Measurements from ENCODE around the gene SYVN1. TPM values are rescaled to one million over a fixed set of nuclear protein-coding genes. Genes with fewer than 3 reads are reported as not detected.

Gene SYVN1
- total RNA-seq, 1 donor from 2014 or later: 68.1 TPM

DNA sequence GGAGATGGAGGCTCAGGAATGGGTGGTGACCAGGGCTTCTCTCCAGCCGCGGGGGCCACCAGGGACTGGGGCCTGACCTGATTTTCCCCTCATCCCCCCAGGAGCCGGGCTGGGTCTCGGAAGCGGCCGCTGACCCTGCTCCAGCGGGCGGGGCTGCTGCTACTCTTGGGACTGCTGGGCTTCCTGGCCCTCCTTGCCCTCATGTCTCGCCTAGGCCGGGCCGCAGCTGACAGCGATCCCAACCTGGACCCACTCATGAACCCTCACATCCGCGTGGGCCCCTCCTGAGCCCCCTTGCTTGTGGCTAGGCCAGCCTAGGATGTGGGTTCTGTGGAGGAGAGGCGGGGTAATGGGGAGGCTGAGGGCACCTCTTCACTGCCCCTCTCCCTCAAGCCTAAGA lies 46.5 kb downstream of the SYVN1 start:
- H3K36me3 ChIP-seq: peaks cover 46% of the 10 kb centered on the region
- H3K9me3 ChIP-seq: no peaks in the 10 kb centered on the region
- ATAC-seq: no peak
- intact Hi-C loops (cut with DNase I): no loop called here
- H3K27me3 ChIP-seq (ENCODE audit: low read depth): no peaks in the 10 kb centered on the region
- no peak for DNase-seq
- no peak overlapping the region for H3K4me3 ChIP-seq
- H3K27ac ChIP-seq: no peak overlapping the region
- H3K4me1 ChIP-seq: peaks cover 20% of the 10 kb centered on the region
- TF ChIP-seq CTCF (IDR thresholded peaks at IDR 0.05): no peak

DNA sequence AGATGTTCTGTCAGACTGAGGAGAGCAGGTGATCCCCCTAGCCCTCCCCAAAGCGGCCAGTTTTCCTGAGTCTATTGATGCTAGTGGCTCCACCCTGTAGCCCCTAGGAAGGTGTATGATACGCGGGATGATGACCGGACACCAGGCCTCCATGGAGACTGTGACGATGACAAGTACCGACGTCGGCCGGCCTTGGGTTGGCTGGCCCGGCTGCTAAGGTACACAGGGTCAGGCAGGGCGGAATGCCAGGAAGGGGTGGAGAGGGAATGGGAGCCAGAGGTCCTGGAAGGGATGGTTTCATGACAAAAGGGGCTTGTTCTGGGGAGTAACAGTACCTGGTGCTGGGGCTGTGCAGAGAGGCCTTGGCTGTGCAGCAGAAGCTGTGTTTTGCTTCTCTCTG lies 47.1 kb downstream of the SYVN1 start:
- H3K4me1 ChIP-seq: peaks cover 20% of the 10 kb centered on the region
- intact Hi-C loops (cut with DNase I): no loop called here
- no peak for DNase-seq
- no peaks in the 10 kb centered on the region for H3K27me3 ChIP-seq (ENCODE audit: low read depth)
- H3K36me3 ChIP-seq: peaks cover 46% of the 10 kb centered on the region
- no peak for TF ChIP-seq CTCF (IDR thresholded peaks at IDR 0.05)
- H3K27ac ChIP-seq: no peak overlapping the region
- no peak for ATAC-seq
- no peak overlapping the region for H3K4me3 ChIP-seq
- no peaks in the 10 kb centered on the region for H3K9me3 ChIP-seq

DNA sequence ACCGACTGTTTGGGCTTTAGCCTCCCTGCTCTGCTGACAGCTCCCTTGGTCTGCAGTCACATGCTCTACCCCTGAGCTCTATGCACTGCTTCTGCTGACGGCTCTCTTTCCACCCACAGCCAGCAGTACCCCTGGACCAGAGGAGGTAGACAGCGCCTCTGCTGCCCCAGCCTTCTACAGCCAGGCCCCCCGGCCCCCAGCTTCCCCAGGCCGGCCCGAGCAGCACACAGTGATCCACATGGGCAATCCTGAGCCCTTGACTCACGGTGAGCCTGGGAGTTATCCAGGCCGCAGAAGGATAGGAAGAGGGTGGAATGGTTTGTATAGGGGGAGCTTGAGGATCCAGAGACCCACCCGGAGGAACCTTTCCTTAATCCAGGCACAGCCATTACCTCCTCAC lies 47.5 kb downstream of the SYVN1 start:
- H3K27ac ChIP-seq: no peak overlapping the region
- DNase-seq (no peak), ATAC-seq (no peak)
- H3K4me1 ChIP-seq: peaks cover 20% of the 10 kb centered on the region
- H3K9me3 ChIP-seq: no peaks in the 10 kb centered on the region
- peaks cover 46% of the 10 kb centered on the region for H3K36me3 ChIP-seq
- no peak overlapping the region for H3K4me3 ChIP-seq
- H3K27me3 ChIP-seq (ENCODE audit: low read depth): no peaks in the 10 kb centered on the region
- intact Hi-C loops (cut with DNase I): no loop called here
- TF ChIP-seq CTCF (IDR thresholded peaks at IDR 0.05): no peak

- Histone ChIP-seq H3K36me3 (peaks cover 46% of the 10 kb centered on the region), H3K4me3 (no peak overlapping the region), H3K4me1 (peaks cover 20% of the 10 kb centered on the region), H3K9me3 (no peaks in the 10 kb centered on the region), H3K27ac (no peak overlapping the region), H3K27me3 (ENCODE audit: low read depth) (no peaks in the 10 kb centered on the region)
- no peak for TF ChIP-seq CTCF (IDR thresholded peaks at IDR 0.05)
- ATAC-seq (no peak), DNase-seq (no peak)
- intact Hi-C loops (cut with DNase I): no loop called here
Measured at GRCh38 chr11:65085446-65085845, 48.9 kb downstream of the SYVN1 start.

DNA sequence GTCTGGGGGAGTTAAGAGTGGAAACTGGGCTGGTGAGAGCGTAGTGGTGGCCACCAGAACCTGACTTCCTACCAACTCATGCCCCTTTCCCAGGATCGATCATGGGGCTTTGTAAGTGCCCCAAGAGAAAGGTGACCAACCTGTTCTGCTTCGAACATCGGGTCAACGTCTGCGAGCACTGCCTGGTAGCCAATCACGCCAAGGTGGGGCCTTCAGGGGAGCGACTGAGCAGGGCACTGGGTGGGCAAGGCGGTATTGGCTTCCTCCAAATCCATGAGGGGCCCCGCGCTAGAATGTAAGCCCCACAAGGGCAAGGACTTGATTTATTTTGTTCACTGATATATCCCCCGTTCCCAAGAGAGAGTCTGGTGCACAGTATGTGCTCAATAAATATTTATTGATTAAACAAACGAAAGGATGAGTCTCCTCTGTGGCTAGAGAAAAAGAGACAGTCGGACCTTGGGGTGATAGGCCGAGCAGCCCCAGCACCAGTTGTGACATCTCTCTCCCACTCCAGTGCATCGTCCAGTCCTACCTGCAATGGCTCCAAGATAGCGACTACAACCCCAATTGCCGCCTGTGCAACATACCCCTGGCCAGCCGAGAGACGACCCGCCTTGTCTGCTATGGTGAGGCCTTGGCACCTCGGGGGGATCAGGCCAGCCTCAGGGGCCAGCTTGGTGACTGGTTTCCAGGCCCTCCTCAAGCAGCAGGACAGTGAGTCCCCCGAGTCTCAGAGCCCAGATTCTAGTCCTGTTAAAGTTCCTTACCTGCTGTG lies 49.5 kb downstream of the SYVN1 start:
- TF ChIP-seq CTCF (IDR thresholded peaks at IDR 0.05): no peak
- DNase-seq (no peak), ATAC-seq (peak; percentile 1)
- intact Hi-C loops (cut with DNase I): no loop called here
- Histone ChIP-seq H3K27ac (peak overlapping the region; percentile 92), H3K27me3 (ENCODE audit: low read depth) (no peaks in the 10 kb centered on the region), H3K4me1 (peaks cover 20% of the 10 kb centered on the region), H3K9me3 (no peaks in the 10 kb centered on the region), H3K36me3 (peaks cover 45% of the 10 kb centered on the region), H3K4me3 (peak overlapping the region; percentile 66)
